Nephron progenitor cell (in vitro differentiated cells): Measurements from ENCODE around the gene MYL5.
A peak's percentile ranks its signal among the peaks of the same experiment; 100 is the strongest.

Experiments used
- DNase-seq: peaks from one replicate; pipeline ENCODE4 v3.0.0; 2021
- H3K27ac Mint-ChIP-seq: 2 replicates; pipeline ENCODE4 v1.8.0; 2021; ENCODE audit warnings: mild to moderate bottlenecking, moderate library complexity, mixed read lengths
- H3K27me3 Mint-ChIP-seq: 2 replicates; pipeline ENCODE4 v1.8.0; 2021; ENCODE audit warnings: mild to moderate bottlenecking, low read depth, mixed read lengths; ENCODE audit not compliant: poor library complexity
- H3K36me3 Mint-ChIP-seq: 2 replicates; pipeline ENCODE4 v1.8.0; 2021; ENCODE audit warnings: low read depth, mixed read lengths
- H3K4me1 Mint-ChIP-seq: 2 replicates; pipeline ENCODE4 v1.8.0; 2021; ENCODE audit warnings: mixed read lengths
- H3K4me3 Mint-ChIP-seq: 2 replicates; pipeline ENCODE4 v1.8.0; 2021; ENCODE audit warnings: mild to moderate bottlenecking, moderate library complexity, mixed read lengths
- H3K9me3 Mint-ChIP-seq: 2 replicates; pipeline ENCODE4 v1.8.0; 2021; ENCODE audit warnings: mild to moderate bottlenecking, moderate library complexity, mixed read lengths
- TF ChIP-seq, protein P1 (sequence below): fragments of 200-600 bp; sonication (generic); IDR thresholded peaks from 2 replicates; pipeline ENCODE4 v1.5.0; 2021; ENCODE audit warnings: antibody characterized with exemption

The MYL5 gene

GRCh38 chr4:723751-724530, 49.6 kb downstream of the MYL5 start:
- TF ChIP-seq, protein P1, sequence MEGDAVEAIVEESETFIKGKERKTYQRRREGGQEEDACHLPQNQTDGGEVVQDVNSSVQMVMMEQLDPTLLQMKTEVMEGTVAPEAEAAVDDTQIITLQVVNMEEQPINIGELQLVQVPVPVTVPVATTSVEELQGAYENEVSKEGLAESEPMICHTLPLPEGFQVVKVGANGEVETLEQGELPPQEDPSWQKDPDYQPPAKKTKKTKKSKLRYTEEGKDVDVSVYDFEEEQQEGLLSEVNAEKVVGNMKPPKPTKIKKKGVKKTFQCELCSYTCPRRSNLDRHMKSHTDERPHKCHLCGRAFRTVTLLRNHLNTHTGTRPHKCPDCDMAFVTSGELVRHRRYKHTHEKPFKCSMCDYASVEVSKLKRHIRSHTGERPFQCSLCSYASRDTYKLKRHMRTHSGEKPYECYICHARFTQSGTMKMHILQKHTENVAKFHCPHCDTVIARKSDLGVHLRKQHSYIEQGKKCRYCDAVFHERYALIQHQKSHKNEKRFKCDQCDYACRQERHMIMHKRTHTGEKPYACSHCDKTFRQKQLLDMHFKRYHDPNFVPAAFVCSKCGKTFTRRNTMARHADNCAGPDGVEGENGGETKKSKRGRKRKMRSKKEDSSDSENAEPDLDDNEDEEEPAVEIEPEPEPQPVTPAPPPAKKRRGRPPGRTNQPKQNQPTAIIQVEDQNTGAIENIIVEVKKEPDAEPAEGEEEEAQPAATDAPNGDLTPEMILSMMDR = no peak
- H3K27me3 Mint-ChIP-seq = no peaks in the 10 kb centered on the region
- H3K4me1 Mint-ChIP-seq = peaks cover 24% of the 10 kb centered on the region
- no peak overlapping the region for H3K27ac Mint-ChIP-seq
- no peak overlapping the region for H3K4me3 Mint-ChIP-seq
- no peak for DNase-seq
- peaks cover 71% of the 10 kb centered on the region for H3K36me3 Mint-ChIP-seq
- H3K9me3 Mint-ChIP-seq = no peaks in the 10 kb centered on the region

GRCh38 chr4:725391-726234, 51.3 kb downstream of the MYL5 start:
- Mint-ChIP-seq H3K27me3 (no peaks in the 10 kb centered on the region), H3K36me3 (peaks cover 68% of the 10 kb centered on the region), H3K4me3 (no peak overlapping the region), H3K27ac (peak overlapping the region; percentile 85), H3K9me3 (no peaks in the 10 kb centered on the region), H3K4me1 (peaks cover 24% of the 10 kb centered on the region)
- TF ChIP-seq, protein P1 = no peak
- no peak for DNase-seq

GRCh38 chr4:726235-726787, 52.0 kb downstream of the MYL5 start:
- peaks cover 24% of the 10 kb centered on the region for H3K4me1 Mint-ChIP-seq
- no peak for DNase-seq
- TF ChIP-seq, protein P1 = no peak
- H3K27me3 Mint-ChIP-seq = no peaks in the 10 kb centered on the region
- H3K36me3 Mint-ChIP-seq = peaks cover 65% of the 10 kb centered on the region
- H3K27ac Mint-ChIP-seq = peak overlapping the region; percentile 96
- no peak overlapping the region for H3K4me3 Mint-ChIP-seq
- H3K9me3 Mint-ChIP-seq = no peaks in the 10 kb centered on the region

- Mint-ChIP-seq H3K4me1 (peaks cover 24% of the 10 kb centered on the region), H3K36me3 (peaks cover 60% of the 10 kb centered on the region), H3K4me3 (no peak overlapping the region), H3K27ac (peak overlapping the region; percentile 96), H3K27me3 (no peaks in the 10 kb centered on the region), H3K9me3 (no peaks in the 10 kb centered on the region)
- TF ChIP-seq, protein P1 = no peak
- no peak for DNase-seq
Observed at GRCh38 chr4:726838-727237, 52.5 kb downstream of the MYL5 start.

GRCh38 chr4:727576-727975, 53.2 kb downstream of the MYL5 start:
- peaks cover 24% of the 10 kb centered on the region for H3K4me1 Mint-ChIP-seq
- H3K27ac Mint-ChIP-seq = peak overlapping the region; percentile 84
- H3K9me3 Mint-ChIP-seq = no peaks in the 10 kb centered on the region
- peaks cover 54% of the 10 kb centered on the region for H3K36me3 Mint-ChIP-seq
- H3K27me3 Mint-ChIP-seq = no peaks in the 10 kb centered on the region
- DNase-seq = no peak
- TF ChIP-seq, protein P1 = no peak
- no peak overlapping the region for H3K4me3 Mint-ChIP-seq
